NCI-H510A treated with DMSO at 0.1 percent for 48 hours (cell line): ENCODE measurements around the gene EXOC4.
"Not testable (repeated sequence)": the region's sequence is repeated elsewhere in the genome, so short reads cannot be mapped to it uniquely, and the experiment has no call there.

ENCODE experiments used
- DNase-seq: peaks from one replicate; lab custom pipeline; 2025; lab: John Stamatoyannopoulos, UW

The EXOC4 gene

DNA sequence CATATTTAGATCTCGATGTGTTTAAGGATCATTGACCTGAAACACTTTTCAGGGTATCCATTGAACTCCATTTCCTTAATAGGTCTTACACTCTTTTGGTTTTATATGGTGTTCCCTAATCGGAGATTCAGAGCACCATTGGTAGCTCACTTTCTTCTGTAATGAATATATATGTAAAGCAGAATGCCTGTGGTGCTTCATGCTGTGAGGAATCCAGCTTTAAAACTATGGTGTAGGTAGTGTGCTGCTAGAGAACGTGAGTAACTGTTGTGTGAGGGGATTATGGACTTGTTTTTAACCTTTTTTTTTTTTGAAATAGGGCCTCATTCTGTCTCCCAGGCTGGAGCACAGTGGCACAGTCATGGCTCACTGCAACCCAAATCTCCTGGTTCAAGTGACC lies 497.4 kb downstream of the EXOC4 start:
- DNase-seq: no peak

- no peak for DNase-seq
These were observed 498.2 kb downstream of the EXOC4 start for GRCh38 chr7:133751079-133751478.

DNA sequence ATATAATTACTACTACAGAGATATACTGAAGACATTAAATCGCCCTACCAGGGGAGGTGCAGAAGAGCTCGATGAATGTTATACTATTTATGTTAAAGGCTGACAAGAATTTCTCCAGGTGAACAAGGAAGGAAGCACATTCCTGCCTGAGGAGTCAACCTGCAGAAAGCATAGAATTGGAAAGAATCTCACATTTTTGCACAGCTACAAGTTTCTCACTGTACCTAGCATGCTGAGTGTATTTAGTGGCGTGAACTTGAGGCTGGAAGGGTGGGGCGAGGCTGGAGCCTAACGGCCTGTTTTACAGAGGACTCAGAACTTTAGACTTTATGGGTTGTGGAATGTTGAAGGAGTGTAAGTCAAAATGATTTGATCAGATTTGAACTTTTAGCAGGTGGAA lies 500.6 kb downstream of the EXOC4 start:
- no peak for DNase-seq

DNA sequence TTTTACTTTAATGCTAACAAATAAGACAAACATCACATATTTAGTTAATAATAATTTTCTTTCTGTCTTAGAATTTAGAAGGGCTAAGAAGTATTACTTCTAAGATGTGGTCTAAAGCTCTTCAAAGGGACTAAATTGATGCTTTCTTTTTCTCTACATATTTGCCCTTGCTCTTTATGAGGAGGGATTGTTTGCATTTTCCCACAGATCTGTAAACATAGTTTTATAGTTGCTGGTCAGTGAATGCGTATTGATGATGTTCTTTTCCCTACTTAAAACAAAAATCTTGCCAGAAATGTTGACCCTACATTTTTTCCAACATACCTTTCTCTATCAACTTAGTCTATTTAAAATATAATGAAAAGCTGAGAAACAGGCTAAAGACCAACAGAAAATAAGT lies 501.8 kb downstream of the EXOC4 start:
- no peak for DNase-seq

GRCh38 chr7:133755901-133756300 lies 503.0 kb downstream of the EXOC4 start:
- no peak for DNase-seq

DNA sequence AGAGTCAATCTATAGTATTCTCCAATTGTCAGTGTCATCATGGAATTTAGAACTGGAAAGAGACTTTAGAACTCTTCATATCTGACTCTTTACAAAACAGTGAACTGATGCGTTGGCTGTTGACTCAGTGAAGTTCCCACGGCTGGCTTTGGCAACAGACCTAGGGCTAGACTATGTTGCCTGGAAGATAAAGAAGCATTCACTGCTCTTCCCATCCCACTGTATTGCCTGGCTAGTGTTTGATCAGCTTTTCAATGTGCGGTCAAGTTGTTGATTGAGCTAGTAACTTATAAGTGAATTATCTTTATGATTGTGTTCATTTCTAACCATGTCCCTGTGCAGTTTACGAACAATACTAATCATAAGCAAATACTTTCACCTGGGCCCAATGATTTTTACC lies 508.6 kb downstream of the EXOC4 start:
- DNase-seq: peak; percentile 27

DNA sequence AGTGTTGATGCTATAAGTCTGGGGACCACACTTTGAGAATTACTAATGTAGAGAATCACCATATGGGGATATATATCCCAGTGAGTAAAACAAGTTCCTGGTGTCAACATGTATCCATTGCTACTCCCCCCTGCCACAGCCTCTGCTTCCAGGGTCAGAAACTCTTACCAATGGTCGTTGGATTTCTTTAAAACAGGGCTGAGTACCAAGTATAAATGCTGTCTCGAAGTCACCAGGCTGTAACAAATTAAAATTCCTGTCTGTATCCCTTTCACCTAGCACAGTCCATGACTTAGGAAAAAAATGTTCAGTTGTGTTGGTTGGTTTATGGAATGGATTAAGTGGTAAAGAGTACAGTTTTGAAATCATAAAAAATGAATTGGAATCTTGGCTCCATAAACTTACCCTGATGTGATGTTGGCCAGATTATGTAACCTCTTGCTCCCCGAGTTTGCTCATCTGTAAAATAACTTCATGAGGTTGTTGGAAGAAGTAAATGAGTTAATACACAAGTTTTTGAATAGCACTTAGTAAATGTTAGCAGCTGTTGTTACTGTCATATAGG lies 510.3 kb downstream of the EXOC4 start:
- no peak for DNase-seq

GRCh38 chr7:133769668-133770067 lies 516.8 kb downstream of the EXOC4 start:
- DNase-seq: no peak

- no peak for DNase-seq
These were observed 518.1 kb downstream of the EXOC4 start for GRCh38 chr7:133770863-133771492.

- DNase-seq: peak; percentile 4
These were observed 519.0 kb downstream of the EXOC4 start for GRCh38 chr7:133771788-133772419.

GRCh38 chr7:133773601-133774000 lies 520.7 kb downstream of the EXOC4 start:
- no peak for DNase-seq

DNA sequence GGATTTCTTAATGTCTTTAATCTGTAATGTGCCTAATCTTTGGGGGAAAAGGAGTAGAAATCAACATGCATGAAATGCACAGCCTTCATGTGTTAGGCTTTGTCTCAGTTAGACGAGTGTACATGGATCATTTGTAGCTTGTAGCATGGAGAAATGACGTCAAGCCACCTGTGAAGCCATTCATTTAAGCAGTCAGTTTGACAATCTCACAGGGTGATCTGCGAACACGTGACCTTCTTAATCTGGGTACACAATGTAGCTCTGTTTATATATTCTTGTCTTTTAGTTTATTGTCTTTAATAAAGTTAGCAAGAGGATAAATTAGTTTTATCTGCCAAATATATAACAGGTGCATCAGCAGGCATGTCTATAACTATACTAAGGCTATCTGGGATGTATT lies 522.3 kb downstream of the EXOC4 start:
- DNase-seq: no peak

DNA sequence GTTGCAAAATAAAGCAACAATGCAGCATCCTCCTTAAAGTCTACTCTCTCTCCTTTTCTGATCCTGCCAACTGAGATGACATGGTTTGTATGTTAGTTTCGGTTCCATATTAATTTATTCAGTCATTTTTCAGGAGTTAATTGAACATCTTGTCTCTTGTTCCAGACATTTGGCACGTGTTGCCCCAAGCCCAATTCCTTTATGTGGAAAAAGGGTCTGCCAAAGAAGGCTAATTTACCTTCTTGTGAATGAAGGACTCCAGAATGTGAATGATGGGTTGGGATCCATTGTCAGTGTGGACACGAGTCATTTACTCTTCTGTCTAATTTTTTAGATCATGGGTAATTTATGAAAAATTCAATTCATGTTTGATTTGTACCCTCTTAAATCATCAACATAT lies 523.4 kb downstream of the EXOC4 start:
- no peak for DNase-seq

DNA sequence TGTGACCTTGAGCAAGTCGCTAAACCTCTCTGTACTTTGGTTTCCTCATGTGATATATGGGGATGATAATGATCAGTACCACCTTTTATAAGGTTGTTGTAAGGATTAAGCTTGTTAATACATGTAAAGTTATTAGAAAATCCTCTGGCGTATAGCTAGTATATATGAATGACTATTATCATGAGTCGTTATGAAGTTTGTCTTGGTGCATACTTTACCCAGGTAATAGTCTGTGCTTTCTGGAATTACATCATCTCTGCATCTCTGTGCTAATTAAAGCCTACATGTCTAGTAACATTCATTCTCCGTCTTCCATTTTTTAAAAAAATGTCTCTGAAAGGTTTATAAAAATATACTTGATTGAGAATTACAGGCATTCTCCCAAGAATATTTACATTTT lies 524.8 kb downstream of the EXOC4 start:
- DNase-seq: no peak

DNA sequence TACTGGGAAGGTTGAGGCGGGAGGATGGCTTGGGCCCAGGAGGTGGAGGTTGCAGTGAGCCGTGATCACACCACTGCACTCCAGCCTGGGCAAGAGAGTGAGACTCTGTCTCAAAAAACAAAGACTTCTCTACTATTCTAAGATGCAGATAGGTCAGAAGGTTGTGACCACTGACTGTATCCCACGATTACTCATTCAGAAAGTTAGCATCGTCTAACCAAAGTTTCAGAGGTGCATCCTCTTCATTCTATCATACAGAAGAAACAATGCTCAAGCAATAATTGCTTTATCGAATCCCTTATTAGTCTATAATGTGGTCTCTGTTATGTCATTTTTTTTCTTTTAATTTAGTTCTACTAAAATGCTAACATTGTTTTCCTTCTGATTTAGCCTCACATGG lies 525.6 kb downstream of the EXOC4 start:
- DNase-seq: no peak

DNA sequence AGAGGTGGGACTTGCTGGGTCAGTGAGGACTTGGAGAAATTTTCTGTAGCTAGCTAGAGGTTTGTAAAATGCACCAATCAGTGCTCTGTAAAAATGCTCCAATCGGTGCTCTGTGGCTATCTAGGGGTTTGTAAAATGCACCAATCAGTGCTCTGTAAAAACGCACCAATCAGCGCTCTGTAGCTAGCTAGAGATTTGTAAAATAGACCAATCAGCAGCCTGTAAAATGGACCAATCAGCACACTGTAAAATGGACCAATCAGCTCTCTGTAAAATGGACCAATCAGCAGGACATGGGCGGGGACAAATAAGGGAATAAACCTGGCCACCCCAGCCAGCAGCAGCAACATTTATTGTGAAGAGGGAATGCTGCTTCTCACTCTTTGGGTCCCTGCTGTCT lies 526.7 kb downstream of the EXOC4 start:
- not testable (repeated sequence) for DNase-seq

- DNase-seq: no peak
These were observed 528.0 kb downstream of the EXOC4 start for GRCh38 chr7:133780912-133781311.

GRCh38 chr7:133781486-133782090 lies 528.7 kb downstream of the EXOC4 start:
- no peak for DNase-seq

DNA sequence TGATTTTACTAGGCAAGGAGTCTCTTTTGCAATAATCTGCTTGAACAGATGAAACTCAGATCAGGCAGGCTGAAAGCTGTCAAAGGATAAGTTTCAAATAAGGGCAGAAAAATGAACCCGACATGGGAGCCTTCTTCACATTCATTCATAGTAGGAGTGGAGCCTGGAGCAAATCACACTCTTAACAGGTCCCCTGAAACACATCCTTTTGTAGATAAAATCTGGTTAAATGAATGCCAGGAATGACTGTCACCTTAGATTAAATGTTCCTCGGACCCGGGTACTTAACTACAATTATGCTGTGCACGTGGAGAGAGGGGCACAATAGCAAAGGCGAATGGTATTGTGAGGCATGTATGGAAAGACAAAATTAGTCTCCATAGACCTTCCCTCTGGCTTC lies 529.6 kb downstream of the EXOC4 start:
- DNase-seq: no peak

DNA sequence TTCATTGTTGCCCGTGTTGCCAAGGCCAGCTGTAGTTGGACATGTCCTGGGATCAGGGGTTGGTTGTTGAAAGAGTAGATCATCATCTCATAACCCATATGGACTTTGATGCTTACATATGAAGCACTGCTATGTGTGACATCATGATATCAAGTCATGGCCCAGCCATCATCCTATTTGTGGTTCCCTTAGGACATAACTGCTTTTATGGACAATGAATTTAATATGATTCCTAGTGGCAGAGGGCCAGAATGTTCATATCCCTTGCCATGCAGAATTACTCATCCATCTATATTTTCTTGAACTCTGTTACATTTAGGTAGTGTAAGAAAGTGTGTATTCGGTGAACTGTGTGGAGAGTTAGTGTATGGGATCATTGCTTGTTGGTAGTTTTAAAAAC lies 530.4 kb downstream of the EXOC4 start:
- no peak for DNase-seq

GRCh38 chr7:133784486-133785001 lies 531.7 kb downstream of the EXOC4 start:
- no peak for DNase-seq

- no peak for DNase-seq
These were observed 533.6 kb downstream of the EXOC4 start for GRCh38 chr7:133786401-133786937.

DNA sequence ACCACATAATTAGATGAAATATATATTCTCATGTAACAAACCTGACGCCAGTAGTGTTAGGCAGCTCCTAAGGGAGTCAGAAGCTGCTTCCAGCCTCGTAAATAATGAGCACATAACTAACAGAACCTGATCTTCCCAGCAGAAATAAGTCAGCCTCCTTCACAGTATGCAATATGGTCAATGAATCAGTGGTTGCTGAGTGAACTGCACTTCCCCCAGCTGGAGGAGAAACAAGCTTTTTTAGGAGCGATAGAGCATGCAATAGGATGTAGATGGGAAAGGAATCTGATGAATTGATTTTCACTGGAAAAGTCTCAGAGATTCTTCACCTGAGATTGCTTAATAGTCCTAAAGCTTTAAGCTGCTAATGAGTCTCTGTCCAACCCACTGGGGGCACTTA lies 537.1 kb downstream of the EXOC4 start:
- no peak for DNase-seq
